Measurements from ENCODE around the gene RRP15.

RRP15 gene

GRCh38 chr1:218365226-218365999, 80.3 kb downstream of the RRP15 start:
- in situ Hi-C loops (cut with HindIII; ENCODE audit: low pct_ligation_motif_present, low sequenced_read_pairs) = no loop called here
- H3K36me3 ChIP-seq (replicated peaks) = peaks cover 73% of the 10 kb centered on the region
- H3K27ac ChIP-seq = peak overlapping the region; percentile 54

GRCh38 chr1:218366322-218367052, 81.4 kb downstream of the RRP15 start:
- in situ Hi-C loops (cut with HindIII; ENCODE audit: low pct_ligation_motif_present, low sequenced_read_pairs) = no loop called here
- Histone ChIP-seq H3K36me3 (replicated peaks) (peaks cover 68% of the 10 kb centered on the region), H3K27ac (peak overlapping the region; percentile 38), H3K4me3 (ENCODE audit: low read depth, low read length) (no peak overlapping the region), H3K27me3 (replicated peaks) (no peaks in the 10 kb centered on the region)
- TF ChIP-seq CTCF (IDR thresholded peaks at IDR 0.05; ENCODE audit: low read depth, low read length, missing control alignments) = no peak
- DNase-seq = peak; percentile 67

More at GRCh38 chr1:218365226-218365999, 80.3 kb downstream of the RRP15 start:
- no peak for TF ChIP-seq CTCF (IDR thresholded peaks at IDR 0.05; ENCODE audit: low read depth, low read length, missing control alignments)
- no peak for DNase-seq
- no peaks in the 10 kb centered on the region for H3K27me3 ChIP-seq (replicated peaks)
- H3K4me3 ChIP-seq (ENCODE audit: low read depth, low read length) = no peak overlapping the region

- H3K36me3 ChIP-seq (replicated peaks) = peaks cover 62% of the 10 kb centered on the region
- no peak for DNase-seq
- H3K27me3 ChIP-seq (replicated peaks) = no peaks in the 10 kb centered on the region
- TF ChIP-seq CTCF (IDR thresholded peaks at IDR 0.05; ENCODE audit: low read depth, low read length, missing control alignments) = no peak
- in situ Hi-C loops (cut with HindIII; ENCODE audit: low pct_ligation_motif_present, low sequenced_read_pairs) = no loop called here
- H3K4me3 ChIP-seq (ENCODE audit: low read depth, low read length) = no peak overlapping the region
- peak overlapping the region; percentile 38 for H3K27ac ChIP-seq
Observed at GRCh38 chr1:218367118-218367517, 82.0 kb downstream of the RRP15 start.

GRCh38 chr1:218368686-218369085, 83.6 kb downstream of the RRP15 start:
- H3K4me3 ChIP-seq (ENCODE audit: low read depth, low read length) = no peak overlapping the region
- in situ Hi-C loops (cut with HindIII; ENCODE audit: low pct_ligation_motif_present, low sequenced_read_pairs) = no loop called here
- H3K36me3 ChIP-seq (replicated peaks) = peaks cover 47% of the 10 kb centered on the region
- no peaks in the 10 kb centered on the region for H3K27me3 ChIP-seq (replicated peaks)
- TF ChIP-seq CTCF (IDR thresholded peaks at IDR 0.05; ENCODE audit: low read depth, low read length, missing control alignments) = no peak
- DNase-seq = no peak
- H3K27ac ChIP-seq = peak overlapping the region; percentile 38

GRCh38 chr1:218369688-218370511, 84.8 kb downstream of the RRP15 start:
- H3K4me3 ChIP-seq (ENCODE audit: low read depth, low read length) = no peak overlapping the region
- no peaks in the 10 kb centered on the region for H3K27me3 ChIP-seq (replicated peaks)
- peak; percentile 63 for DNase-seq
- no peak for TF ChIP-seq CTCF (IDR thresholded peaks at IDR 0.05; ENCODE audit: low read depth, low read length, missing control alignments)
- peaks cover 38% of the 10 kb centered on the region for H3K36me3 ChIP-seq (replicated peaks)
- in situ Hi-C loops (cut with HindIII; ENCODE audit: low pct_ligation_motif_present, low sequenced_read_pairs) = no loop called here
- H3K27ac ChIP-seq = peak overlapping the region; percentile 89
